ENCODE data around the gene GTPBP3.

DNA sequence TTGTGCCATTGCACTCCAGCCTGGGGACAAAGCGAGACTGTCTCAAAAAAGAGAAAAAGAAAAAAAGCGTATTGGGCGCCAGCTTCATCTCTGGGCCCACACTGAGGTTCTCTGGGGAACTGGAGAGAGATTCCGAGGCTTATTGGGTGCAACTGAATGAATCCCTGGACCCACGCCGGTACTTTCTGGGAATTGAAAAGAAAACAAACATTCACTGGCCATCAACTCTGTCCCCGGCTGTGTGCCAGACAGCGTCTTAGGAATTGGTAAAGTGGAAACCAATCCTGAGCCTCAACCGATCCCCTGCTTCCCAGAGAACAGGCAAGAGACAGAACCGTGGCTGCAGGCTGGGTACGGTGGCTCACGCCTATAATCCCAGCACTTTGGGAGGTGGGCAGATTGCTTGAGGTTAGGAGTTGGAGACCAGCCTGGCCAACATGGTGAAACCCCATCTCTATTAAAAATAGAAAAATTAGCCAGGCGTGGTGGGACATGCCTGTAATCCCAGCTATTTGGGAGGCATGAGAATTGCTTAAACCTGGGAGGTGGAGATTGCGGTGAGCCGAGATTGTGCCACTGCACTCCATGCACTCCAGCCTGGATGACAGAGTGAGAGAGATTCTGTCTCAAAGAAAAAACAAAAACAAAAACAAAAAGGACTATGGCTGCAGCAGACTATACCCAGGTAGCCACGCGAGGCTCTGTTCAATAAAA is 11.3 kb upstream of the GTPBP3 start:
- TF ChIP-seq ZNF207 (IDR thresholded peaks at IDR 0.05; ENCODE audit: borderline replicate concordance) (no peak), CBX2 (IDR thresholded peaks at IDR 0.05; ENCODE audit: low read depth, low read length) (no peak), CBX2 (CRISPR knock-in tag; IDR thresholded peaks at IDR 0.05; ENCODE audit: low read depth) (no peak), PHF21A (CRISPR knock-in tag; IDR thresholded peaks at IDR 0.05) (no peak), MED13 (CRISPR knock-in tag; IDR thresholded peaks at IDR 0.05) (no peak), RFX1 (IDR thresholded peaks at IDR 0.05) (no peak)
- TF ChIP-seq, protein P1, sequence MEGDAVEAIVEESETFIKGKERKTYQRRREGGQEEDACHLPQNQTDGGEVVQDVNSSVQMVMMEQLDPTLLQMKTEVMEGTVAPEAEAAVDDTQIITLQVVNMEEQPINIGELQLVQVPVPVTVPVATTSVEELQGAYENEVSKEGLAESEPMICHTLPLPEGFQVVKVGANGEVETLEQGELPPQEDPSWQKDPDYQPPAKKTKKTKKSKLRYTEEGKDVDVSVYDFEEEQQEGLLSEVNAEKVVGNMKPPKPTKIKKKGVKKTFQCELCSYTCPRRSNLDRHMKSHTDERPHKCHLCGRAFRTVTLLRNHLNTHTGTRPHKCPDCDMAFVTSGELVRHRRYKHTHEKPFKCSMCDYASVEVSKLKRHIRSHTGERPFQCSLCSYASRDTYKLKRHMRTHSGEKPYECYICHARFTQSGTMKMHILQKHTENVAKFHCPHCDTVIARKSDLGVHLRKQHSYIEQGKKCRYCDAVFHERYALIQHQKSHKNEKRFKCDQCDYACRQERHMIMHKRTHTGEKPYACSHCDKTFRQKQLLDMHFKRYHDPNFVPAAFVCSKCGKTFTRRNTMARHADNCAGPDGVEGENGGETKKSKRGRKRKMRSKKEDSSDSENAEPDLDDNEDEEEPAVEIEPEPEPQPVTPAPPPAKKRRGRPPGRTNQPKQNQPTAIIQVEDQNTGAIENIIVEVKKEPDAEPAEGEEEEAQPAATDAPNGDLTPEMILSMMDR (CRISPR knock-in tag; IDR thresholded peaks at IDR 0.05), result no peak
- TF ChIP-seq, protein P2, sequence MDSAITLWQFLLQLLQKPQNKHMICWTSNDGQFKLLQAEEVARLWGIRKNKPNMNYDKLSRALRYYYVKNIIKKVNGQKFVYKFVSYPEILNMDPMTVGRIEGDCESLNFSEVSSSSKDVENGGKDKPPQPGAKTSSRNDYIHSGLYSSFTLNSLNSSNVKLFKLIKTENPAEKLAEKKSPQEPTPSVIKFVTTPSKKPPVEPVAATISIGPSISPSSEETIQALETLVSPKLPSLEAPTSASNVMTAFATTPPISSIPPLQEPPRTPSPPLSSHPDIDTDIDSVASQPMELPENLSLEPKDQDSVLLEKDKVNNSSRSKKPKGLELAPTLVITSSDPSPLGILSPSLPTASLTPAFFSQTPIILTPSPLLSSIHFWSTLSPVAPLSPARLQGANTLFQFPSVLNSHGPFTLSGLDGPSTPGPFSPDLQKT (CRISPR knock-in tag; IDR thresholded peaks at IDR 0.05; ENCODE audit: borderline replicate concordance), result no peak
